Sigmoid colon (tissue), 7 donors: ENCODE results near the gene USP38. TPM values are rescaled to one million over a fixed set of nuclear protein-coding genes. Genes with fewer than 3 reads are reported as not detected.

Source experiments
- DNase-seq: peaks from one replicate; pipeline ENCODE4 v3.0.0-alpha.2; 2019
- H3K27ac ChIP-seq, 4 donors: fragments of 200-600 bp; sonication (generic); one replicate each; pipeline ENCODE4 v1.5.1; 2016 to 2019; ENCODE audit warnings: mild to moderate bottlenecking in 1 of 4
- H3K27me3 ChIP-seq, 3 donors: fragments of 200-600 bp; sonication (generic); one replicate each; pipeline ENCODE4 v1.5.1; 2019; ENCODE audit warnings: mild to moderate bottlenecking in 1 of 3
- H3K36me3 ChIP-seq, 4 donors: fragments of 200-600 bp; sonication (generic); one replicate each; pipeline ENCODE4 v1.5.1; 2016 to 2019
- H3K4me1 ChIP-seq, 4 donors: fragments of 200-600 bp; sonication (generic); one replicate each; pipeline ENCODE4 v1.5.1; 2017 to 2019
- H3K4me3 ChIP-seq, 4 donors: fragments of 200-600 bp; sonication (generic); one replicate each; pipeline ENCODE4 v1.5.1; 2017 to 2019; ENCODE audit warnings: mild to moderate bottlenecking in 2 of 4, moderate library complexity in 1 of 4
- H3K9me3 ChIP-seq, 4 donors: fragments of 200-600 bp in 3 of 4; sonication (generic) in 3 of 4; one replicate each; pipeline versions ENCODE4 v1.5.1 to v1.6.1; 2013 to 2019
- EP300 ChIP-seq, 4 donors: sonication (generic); formaldehyde crosslinking; IDR thresholded peaks; one replicate each; pipeline ENCODE4 v1.6.1; 2017; ENCODE audit warnings: antibody characterized with exemption in 4 of 4
- POLR2A ChIP-seq, 2 donors: fragments of 450-650 bp; IDR thresholded peaks; one replicate each; pipeline ENCODE4 v1.6.1; 2016; ENCODE audit warnings: antibody characterized with exemption in 2 of 2, mild to moderate bottlenecking in 2 of 2, moderate library complexity in 2 of 2
- POLR2AphosphoS5 ChIP-seq, 4 donors: sonication (generic); formaldehyde crosslinking; IDR thresholded peaks; one replicate each; pipeline ENCODE4 v1.6.1; 2017; ENCODE audit warnings: antibody characterized with exemption in 4 of 4
- WGBS, 2 donors: extraction: QIAGEN DNeasy Blood & Tissue Kit; methylation state at CpG; one replicate each; pipeline ENCODE4 v1.1.7; 2013; 5-methylcytosine and 5-hydroxymethylcytosine counted together
- intact Hi-C: fragments of 100-400 bp; cut with DNase I; formaldehyde crosslinking; loops from one replicate; pipeline ENCODE4 v1.15.1; 2023
- polyA plus RNA-seq, 3 donors: library from polyadenylated mRNA; stranded (reverse); fragments of 200-250 nt; gene quantifications; one replicate each; pipeline ENCODE4 v1.2.3, GENCODE V29; 2013
- total RNA-seq, 4 donors: library from RNA; depleted of rRNA; stranded (reverse); fragments of >200 nt; gene quantifications; one replicate each; pipeline ENCODE4 v1.1.0, GENCODE V29; 2016
- TF ChIP-seq, protein P1 (sequence below), 4 experiments: fragments of 450-650 bp in 3 of 4; fragments of 200-600 bp in 1 of 4; IDR thresholded peaks; one replicate each; pipeline ENCODE4 v1.5.1; 2016 to 2019; ENCODE audit warnings: antibody characterized with exemption in 4 of 4, mild to moderate bottlenecking in 3 of 4, moderate library complexity in 2 of 4
- donor health status: healthy with polysubstance abuse.
- donor health status: Bipolar disorder and iron deficiency.
- donor health status: healthy.

Gene USP38
- total and polyA plus RNA-seq, 7 donors, result 9.6 to 21.2 (median 16.3) TPM

DNA sequence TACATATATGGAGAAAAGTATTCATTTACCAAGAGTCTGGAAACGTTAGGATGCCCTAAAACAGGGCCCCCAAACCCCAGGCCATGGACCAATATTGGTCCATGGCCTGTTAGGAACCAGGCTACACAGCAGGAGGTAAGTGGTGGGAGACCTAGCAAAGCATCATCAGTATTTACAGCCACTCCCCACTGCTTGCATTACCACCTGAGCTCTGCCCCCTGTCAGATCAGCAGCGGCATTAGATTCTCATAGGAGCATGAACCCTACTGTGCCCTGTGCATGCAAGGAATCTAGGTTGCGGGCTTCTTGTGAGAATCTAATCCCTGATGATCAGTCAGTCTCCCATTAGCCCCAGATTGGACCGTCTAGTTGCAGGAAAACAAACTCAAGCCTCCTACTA is 62.3 kb downstream of the USP38 start:
- no peaks in the 10 kb centered on the region for H3K9me3 ChIP-seq

DNA sequence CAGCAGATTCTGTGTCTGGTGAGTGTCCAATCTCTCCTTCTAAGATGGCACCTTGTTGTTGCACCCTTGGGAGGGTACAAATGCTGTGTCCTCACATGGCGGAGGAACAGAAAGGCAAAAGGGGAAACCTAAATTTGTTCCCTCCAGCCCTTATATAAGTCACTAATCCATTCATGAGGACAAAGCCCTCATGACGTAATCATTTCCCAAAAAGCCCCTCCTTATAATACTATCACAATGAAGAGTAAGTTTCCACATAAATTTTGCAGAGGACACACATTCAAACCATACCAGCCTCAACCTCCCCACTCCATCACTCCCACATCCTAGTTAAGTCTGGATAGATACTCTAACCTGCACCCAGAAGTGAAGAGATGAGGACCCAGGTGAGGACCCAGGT is 63.1 kb downstream of the USP38 start:
- peaks cover 0 to 24% (median 15%) of the 10 kb centered on the region in 4 donors for H3K4me1 ChIP-seq
- intact Hi-C loops, result no loop called here
- no peaks in the 10 kb centered on the region for H3K36me3 ChIP-seq

More for the DNA sequence above, 62.3 kb downstream of the USP38 start:
- no peak overlapping the region for H3K27ac ChIP-seq
- no peaks in the 10 kb centered on the region for H3K36me3 ChIP-seq
- H3K4me1 ChIP-seq, result peaks cover 0 to 23% (median 15%) of the 10 kb centered on the region in 4 donors
- no peak for DNase-seq
- no peaks in the 10 kb centered on the region for H3K27me3 ChIP-seq
- 89% methylated on average over 4 of the region's 4 CpGs for WGBS, 2 donors
- intact Hi-C loops, result no loop called here
- H3K4me3 ChIP-seq, result no peak overlapping the region
- TF ChIP-seq POLR2AphosphoS5 (IDR thresholded peaks at IDR 0.05), result no peak
- TF ChIP-seq POLR2A (IDR thresholded peaks at IDR 0.05), result no peak
- TF ChIP-seq EP300 (IDR thresholded peaks at IDR 0.05), result no peak
- TF ChIP-seq, protein P1, sequence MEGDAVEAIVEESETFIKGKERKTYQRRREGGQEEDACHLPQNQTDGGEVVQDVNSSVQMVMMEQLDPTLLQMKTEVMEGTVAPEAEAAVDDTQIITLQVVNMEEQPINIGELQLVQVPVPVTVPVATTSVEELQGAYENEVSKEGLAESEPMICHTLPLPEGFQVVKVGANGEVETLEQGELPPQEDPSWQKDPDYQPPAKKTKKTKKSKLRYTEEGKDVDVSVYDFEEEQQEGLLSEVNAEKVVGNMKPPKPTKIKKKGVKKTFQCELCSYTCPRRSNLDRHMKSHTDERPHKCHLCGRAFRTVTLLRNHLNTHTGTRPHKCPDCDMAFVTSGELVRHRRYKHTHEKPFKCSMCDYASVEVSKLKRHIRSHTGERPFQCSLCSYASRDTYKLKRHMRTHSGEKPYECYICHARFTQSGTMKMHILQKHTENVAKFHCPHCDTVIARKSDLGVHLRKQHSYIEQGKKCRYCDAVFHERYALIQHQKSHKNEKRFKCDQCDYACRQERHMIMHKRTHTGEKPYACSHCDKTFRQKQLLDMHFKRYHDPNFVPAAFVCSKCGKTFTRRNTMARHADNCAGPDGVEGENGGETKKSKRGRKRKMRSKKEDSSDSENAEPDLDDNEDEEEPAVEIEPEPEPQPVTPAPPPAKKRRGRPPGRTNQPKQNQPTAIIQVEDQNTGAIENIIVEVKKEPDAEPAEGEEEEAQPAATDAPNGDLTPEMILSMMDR (IDR thresholded peaks at IDR 0.05), result no peak

DNA sequence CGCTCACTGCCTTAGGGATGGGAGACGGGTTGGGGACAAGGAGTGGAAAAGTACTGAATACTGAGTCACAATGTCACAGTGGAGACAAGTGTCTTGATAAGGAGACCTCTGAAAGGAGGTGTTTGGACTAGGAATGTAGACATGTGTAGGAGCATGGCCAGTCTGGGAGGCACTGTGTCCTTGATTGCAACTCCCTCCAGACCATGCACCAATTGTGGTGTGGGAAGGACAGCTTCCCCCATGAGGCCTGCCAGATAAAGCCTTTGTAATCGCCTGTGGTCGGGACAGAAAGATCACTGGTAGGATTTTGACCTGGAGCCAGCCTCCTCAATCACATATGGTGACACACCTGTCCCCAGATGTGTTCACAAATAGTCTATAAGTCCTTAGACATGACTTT is 64.1 kb downstream of the USP38 start:
- no peaks in the 10 kb centered on the region for H3K27me3 ChIP-seq
- H3K4me1 ChIP-seq, result peaks cover 0 to 24% (median 15%) of the 10 kb centered on the region in 4 donors
- TF ChIP-seq POLR2A (IDR thresholded peaks at IDR 0.05) (no peak), EP300 (IDR thresholded peaks at IDR 0.05) (no peak)
- TF ChIP-seq, protein P1 (IDR thresholded peaks at IDR 0.05), result no peak
- no peak for DNase-seq
- intact Hi-C loops, result no loop called here
- H3K36me3 ChIP-seq, result no peaks in the 10 kb centered on the region
- no peaks in the 10 kb centered on the region for H3K9me3 ChIP-seq
- no peak overlapping the region for H3K4me3 ChIP-seq
- WGBS, 2 donors, result 49 to 81% methylated on average over 4 of the region's 4 CpGs
- H3K27ac ChIP-seq, result no peak overlapping the region

More for the DNA sequence above, 63.1 kb downstream of the USP38 start:
- H3K4me3 ChIP-seq, result no peak overlapping the region
- DNase-seq, result no peak
- H3K27ac ChIP-seq, result no peak overlapping the region
- 96 to 97% methylated on average over 2 of the region's 2 CpGs for WGBS, 2 donors
- TF ChIP-seq, protein P1 (IDR thresholded peaks at IDR 0.05), result no peak
- TF ChIP-seq POLR2A (IDR thresholded peaks at IDR 0.05), result no peak
- no peak for TF ChIP-seq EP300 (IDR thresholded peaks at IDR 0.05)
- no peak for TF ChIP-seq POLR2AphosphoS5 (IDR thresholded peaks at IDR 0.05)
- H3K9me3 ChIP-seq, result no peaks in the 10 kb centered on the region
- no peaks in the 10 kb centered on the region for H3K27me3 ChIP-seq

DNA sequence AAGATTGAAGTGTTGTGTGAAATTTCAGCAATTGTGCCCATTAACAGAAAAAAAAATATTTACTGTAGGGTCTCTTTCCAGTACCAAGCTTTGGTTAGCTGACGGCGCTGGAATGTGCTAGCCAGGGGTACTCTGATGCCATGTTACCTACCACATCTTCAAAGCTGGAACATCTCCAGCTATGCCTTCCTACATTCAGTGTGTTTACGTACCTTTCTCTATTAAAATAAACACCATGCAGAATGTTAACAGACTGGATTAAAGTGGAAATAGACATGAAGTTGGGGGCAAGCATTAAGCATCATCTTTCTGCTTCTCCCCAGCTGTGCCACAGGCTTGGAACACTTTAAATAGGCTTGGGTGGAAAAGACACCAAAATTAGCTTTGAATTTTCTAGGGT is 65.9 kb downstream of the USP38 start:
- H3K27ac ChIP-seq, result peak overlapping the region in 1 of 4 donors; percentile 59
- no peaks in the 10 kb centered on the region for H3K9me3 ChIP-seq
- TF ChIP-seq POLR2AphosphoS5 (IDR thresholded peaks at IDR 0.05) (no peak), EP300 (IDR thresholded peaks at IDR 0.05) (no peak), POLR2A (IDR thresholded peaks at IDR 0.05) (no peak)
- TF ChIP-seq, protein P1 (IDR thresholded peaks at IDR 0.05), result no peak
- WGBS, 2 donors, result 86% methylated on average over 3 of the region's 3 CpGs
- peaks cover 0 to 24% (median 15%) of the 10 kb centered on the region in 4 donors for H3K4me1 ChIP-seq
- H3K4me3 ChIP-seq, result no peak overlapping the region
- H3K27me3 ChIP-seq, result no peaks in the 10 kb centered on the region
- intact Hi-C loops, result no loop called here
- no peaks in the 10 kb centered on the region for H3K36me3 ChIP-seq
- no peak for DNase-seq

DNA sequence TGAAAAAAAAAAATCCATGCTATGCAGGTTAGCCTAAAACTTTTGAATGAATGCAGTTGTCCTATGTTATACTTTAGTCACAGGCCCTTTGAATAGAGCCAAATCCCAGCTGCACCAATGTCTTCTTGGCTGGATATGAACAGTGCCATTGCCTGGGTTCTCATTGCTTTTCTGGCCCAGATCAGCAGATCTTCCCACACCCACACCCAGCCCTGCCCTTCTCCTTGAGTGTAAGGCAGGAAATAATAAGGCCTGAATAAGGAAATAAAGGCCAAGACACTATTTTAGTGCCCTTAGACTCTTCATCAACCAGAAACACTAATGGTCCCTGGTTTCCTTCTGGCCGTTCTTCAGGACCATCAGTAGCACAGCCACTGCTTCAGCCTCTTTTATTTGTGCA is 66.6 kb downstream of the USP38 start:
- Histone ChIP-seq H3K36me3 (no peaks in the 10 kb centered on the region), H3K4me1 (peaks cover 0 to 24% (median 15%) of the 10 kb centered on the region in 4 donors), H3K27ac (peak overlapping the region in 1 of 4 donors; percentile 59), H3K27me3 (no peaks in the 10 kb centered on the region), H3K4me3 (no peak overlapping the region), H3K9me3 (no peaks in the 10 kb centered on the region)
- intact Hi-C loops, result no loop called here
- 81 to 83% methylated on average over 1 of the region's 1 CpG for WGBS, 2 donors
- TF ChIP-seq EP300 (IDR thresholded peaks at IDR 0.05) (no peak), POLR2A (IDR thresholded peaks at IDR 0.05) (no peak), POLR2AphosphoS5 (IDR thresholded peaks at IDR 0.05) (no peak)
- TF ChIP-seq, protein P1 (IDR thresholded peaks at IDR 0.05), result no peak
- no peak for DNase-seq
